GM23338 (cell line): Measurements from ENCODE around the gene TMEM151B.

Source experiments
- CREB1 ChIP-seq: fragments of 250-450 bp; sonication (Bioruptor Pico); IDR thresholded peaks from 2 replicates; pipeline ENCODE4 v1.5.0; 2020; ENCODE audit warnings: low read depth, mild to moderate bottlenecking, moderate library complexity
- CTCF ChIP-seq, 2 experiments: fragments of 200-600 bp in 1 of 2; sonication (generic) in 1 of 2; conservative IDR thresholded peaks; 2 replicates each; pipeline versions ENCODE4 v1.5.1 to v1.6.1; 2016 to 2017; ENCODE audit warnings: antibody characterized with exemption in 2 of 2, low read depth in 2 of 2, mild to moderate bottlenecking in 2 of 2, moderate library complexity in 1 of 2
- EZH2 ChIP-seq: fragments of 200-600 bp; sonication (generic); IDR thresholded peaks from one replicate; pipeline ENCODE4 v1.8.0; 2017; ENCODE audit warnings: antibody characterized with exemption, mild to moderate bottlenecking, low read depth; ENCODE audit not compliant: unreplicated experiment
- EZH2phosphoT487 ChIP-seq: fragments of 200-600 bp; sonication (generic); IDR thresholded peaks from one replicate; pipeline ENCODE4 v1.8.1; 2018; ENCODE audit warnings: antibody characterized with exemption; ENCODE audit not compliant: unreplicated experiment
- JUNB ChIP-seq: IDR thresholded peaks from one replicate; pipeline ENCODE4 v1.6.1; 2016; ENCODE audit warnings: antibody characterized with exemption; ENCODE audit not compliant: unreplicated experiment
- POLR2AphosphoS5 ChIP-seq: IDR thresholded peaks from 2 replicates; pipeline ENCODE4 v1.6.1; 2016; ENCODE audit warnings: antibody characterized with exemption, low read depth
- REST ChIP-seq: IDR thresholded peaks from one replicate; pipeline ENCODE4 v1.6.1; 2018; ENCODE audit warnings: antibody characterized with exemption; ENCODE audit not compliant: unreplicated experiment

- TF ChIP-seq CTCF (conservative IDR thresholded peaks at IDR 0.05; ENCODE audit: low read depth in 2 of 2) (no peak), CREB1 (CRISPR knock-in tag) (no peak), EZH2 (no peak), JUNB (no peak), REST (no peak), EZH2phosphoT487 (no peak), POLR2AphosphoS5 (no peak)
Observed at GRCh38 chr6:44271406-44271723, 1.1 kb downstream of the TMEM151B start.
